ENCODE results near the gene ZFYVE19.

The ZFYVE19 gene

DNA sequence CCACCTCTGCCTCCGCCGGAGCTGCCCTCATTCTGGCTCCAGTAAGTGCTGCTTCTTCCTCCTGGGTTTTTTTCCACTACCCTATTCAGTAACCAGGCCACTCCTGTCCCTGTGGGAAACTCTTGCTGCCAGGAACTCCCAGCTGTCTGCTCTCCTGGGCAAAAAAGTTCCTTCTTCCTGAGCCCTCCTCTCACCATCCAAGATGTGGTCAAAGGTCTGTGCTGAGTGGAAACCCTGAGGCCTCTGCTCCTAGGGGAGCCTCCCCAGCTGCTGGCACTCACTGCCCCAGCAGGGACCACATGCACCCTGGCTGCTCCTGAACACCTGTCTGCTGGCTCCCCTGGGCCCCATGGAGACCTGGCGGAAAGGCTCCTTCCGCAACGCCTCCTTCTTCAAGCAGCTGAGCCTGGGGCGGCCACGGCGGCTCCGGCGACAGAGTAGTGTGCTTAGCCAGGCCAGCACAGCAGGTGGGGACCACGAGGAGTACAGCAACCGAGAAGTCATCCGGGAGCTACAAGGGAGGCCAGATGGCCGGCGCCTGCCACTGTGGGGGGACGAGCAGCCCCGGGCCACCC, 36.7 kb upstream of the ZFYVE19 start:
- H3K9me3 ChIP-seq (ENCODE audit: low read length): no peaks in the 10 kb centered on the region
- H3K27me3 ChIP-seq (ENCODE audit: insufficient read depth, low read length): no peaks in the 10 kb centered on the region
- peaks cover 8% of the 10 kb centered on the region for H3K36me3 ChIP-seq (ENCODE audit: insufficient read depth, low read length)
- no peak overlapping the region for H3K4me3 ChIP-seq (ENCODE audit: low read length)
- no peak overlapping the region for H2AFZ ChIP-seq (ENCODE audit: low read depth, low read length)
- H3K4me1 ChIP-seq (ENCODE audit: insufficient read depth, low read length): no peaks in the 10 kb centered on the region

DNA sequence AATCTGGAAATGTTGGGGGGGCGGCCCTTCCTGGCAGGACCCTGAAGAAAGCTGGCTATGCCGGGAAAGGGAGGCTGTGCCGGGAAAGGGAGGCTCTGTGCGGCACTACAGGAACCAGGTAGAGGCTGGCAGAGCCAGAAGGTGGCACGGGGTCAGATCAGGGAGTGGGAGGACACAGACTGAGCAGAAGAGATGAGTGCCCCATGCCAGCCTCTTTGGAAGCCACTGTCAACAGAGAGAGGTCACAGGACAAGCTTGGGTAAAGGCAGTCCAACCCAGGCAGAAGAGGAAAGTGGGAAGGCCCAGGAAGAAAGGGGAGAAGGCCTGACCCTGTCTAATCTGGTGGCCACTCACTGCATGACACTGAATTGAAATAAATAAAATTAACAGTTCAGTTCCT, 35.6 kb upstream of the ZFYVE19 start:
- Histone ChIP-seq H3K27me3 (ENCODE audit: insufficient read depth, low read length) (no peaks in the 10 kb centered on the region), H3K9me3 (ENCODE audit: low read length) (no peaks in the 10 kb centered on the region), H3K4me1 (ENCODE audit: insufficient read depth, low read length) (no peaks in the 10 kb centered on the region), H2AFZ (ENCODE audit: low read depth, low read length) (no peak overlapping the region), H3K4me3 (ENCODE audit: low read length) (no peak overlapping the region), H3K36me3 (ENCODE audit: insufficient read depth, low read length) (peaks cover 19% of the 10 kb centered on the region)

DNA sequence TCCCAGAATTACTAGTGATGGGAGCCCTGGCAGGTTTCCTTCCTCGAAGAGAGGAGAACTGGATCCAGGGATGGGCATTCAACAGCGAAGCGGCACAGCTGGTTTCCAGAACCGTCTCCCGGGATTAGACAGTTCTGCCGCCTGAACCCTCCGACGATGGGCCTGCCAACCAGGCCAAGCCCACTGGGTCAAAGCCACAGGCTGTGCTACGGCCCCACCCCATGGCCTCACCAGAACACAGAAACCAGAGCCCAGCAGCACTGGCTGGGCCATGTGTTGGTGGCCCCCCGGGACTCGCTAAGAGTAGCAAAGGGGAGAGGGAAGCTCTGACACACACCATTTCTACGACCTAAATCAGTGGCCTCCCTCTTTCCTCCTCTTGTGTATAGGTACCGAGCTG, 34.9 kb upstream of the ZFYVE19 start:
- Histone ChIP-seq H3K27me3 (ENCODE audit: insufficient read depth, low read length) (no peaks in the 10 kb centered on the region), H3K4me3 (ENCODE audit: low read length) (no peak overlapping the region), H3K9me3 (ENCODE audit: low read length) (no peaks in the 10 kb centered on the region), H3K36me3 (ENCODE audit: insufficient read depth, low read length) (peaks cover 26% of the 10 kb centered on the region), H3K4me1 (ENCODE audit: insufficient read depth, low read length) (no peaks in the 10 kb centered on the region), H2AFZ (ENCODE audit: low read depth, low read length) (no peak overlapping the region)

DNA sequence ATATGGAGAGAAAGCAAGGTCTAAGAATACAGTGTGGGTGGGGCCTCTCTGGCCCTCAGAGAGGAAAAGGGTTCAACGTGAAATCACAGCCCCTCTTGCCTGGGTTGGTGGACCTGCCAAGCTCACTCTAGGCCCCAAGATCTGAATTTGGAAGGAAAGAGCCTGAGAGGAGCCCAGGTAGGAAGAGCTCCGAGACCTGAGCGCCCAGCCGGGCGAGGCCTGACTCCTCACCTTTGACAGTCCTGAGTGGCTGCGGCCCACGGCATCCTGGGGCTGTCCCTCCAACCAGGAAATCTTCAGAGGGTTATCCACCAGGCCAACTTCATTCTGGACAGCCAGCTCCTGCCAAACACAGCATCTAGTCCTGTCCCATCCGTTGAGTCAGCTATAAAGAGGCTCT, 33.4 kb upstream of the ZFYVE19 start:
- H3K36me3 ChIP-seq (ENCODE audit: insufficient read depth, low read length): peaks cover 30% of the 10 kb centered on the region
- H3K9me3 ChIP-seq (ENCODE audit: low read length): no peaks in the 10 kb centered on the region
- no peaks in the 10 kb centered on the region for H3K4me1 ChIP-seq (ENCODE audit: insufficient read depth, low read length)

DNA sequence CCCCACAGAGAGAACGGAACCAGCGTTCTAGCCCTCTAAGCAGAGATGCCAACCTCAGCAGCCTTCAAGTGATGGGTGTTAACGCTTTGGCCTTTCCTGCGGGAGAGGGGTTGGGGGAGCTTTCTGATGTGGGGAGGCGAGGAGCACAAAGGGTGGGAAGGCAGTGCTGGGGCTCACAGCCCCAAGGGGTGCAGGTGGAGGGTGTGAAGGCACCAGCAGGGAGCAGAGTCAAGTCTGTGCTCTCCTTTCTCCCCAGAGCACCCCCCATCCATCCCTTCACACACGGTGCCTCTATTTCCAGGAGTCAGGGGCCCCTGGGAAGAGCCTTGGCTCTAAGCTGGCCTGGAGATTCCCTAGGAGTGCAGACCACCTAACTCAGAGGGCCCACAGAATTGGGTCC, 33.0 kb upstream of the ZFYVE19 start:
- Histone ChIP-seq H3K27me3 (ENCODE audit: insufficient read depth, low read length) (no peaks in the 10 kb centered on the region), H3K4me3 (ENCODE audit: low read length) (no peak overlapping the region), H3K36me3 (ENCODE audit: insufficient read depth, low read length) (peaks cover 31% of the 10 kb centered on the region), H3K9me3 (ENCODE audit: low read length) (no peaks in the 10 kb centered on the region), H3K4me1 (ENCODE audit: insufficient read depth, low read length) (no peaks in the 10 kb centered on the region), H2AFZ (ENCODE audit: low read depth, low read length) (no peak overlapping the region)

More for the DNA sequence above, 33.4 kb upstream of the ZFYVE19 start:
- Histone ChIP-seq H2AFZ (ENCODE audit: low read depth, low read length) (no peak overlapping the region), H3K4me3 (ENCODE audit: low read length) (no peak overlapping the region), H3K27me3 (ENCODE audit: insufficient read depth, low read length) (no peaks in the 10 kb centered on the region)

DNA sequence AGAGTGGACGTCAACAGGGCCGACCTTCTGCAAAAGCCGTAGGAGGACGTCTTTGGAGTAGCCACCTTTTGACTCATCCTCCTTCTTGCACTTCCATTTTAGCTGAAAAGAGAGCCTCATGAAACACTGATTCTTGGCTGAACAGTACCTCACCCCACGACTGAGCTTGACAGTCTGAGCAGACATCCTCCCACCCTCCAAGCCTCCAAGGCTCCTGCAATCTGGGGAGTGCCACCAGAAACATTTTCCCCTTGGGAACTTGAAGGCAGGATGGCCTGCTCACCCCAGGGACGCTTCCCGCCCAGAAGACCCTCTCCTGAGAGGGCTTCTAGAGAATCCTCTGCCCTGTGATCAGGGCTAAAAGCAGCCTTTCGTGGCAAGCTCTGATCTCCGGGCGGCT, 31.9 kb upstream of the ZFYVE19 start:
- Histone ChIP-seq H3K36me3 (ENCODE audit: insufficient read depth, low read length) (peaks cover 39% of the 10 kb centered on the region), H3K9me3 (ENCODE audit: low read length) (no peaks in the 10 kb centered on the region), H3K27me3 (ENCODE audit: insufficient read depth, low read length) (no peaks in the 10 kb centered on the region), H2AFZ (ENCODE audit: low read depth, low read length) (no peak overlapping the region), H3K4me3 (ENCODE audit: low read length) (no peak overlapping the region), H3K4me1 (ENCODE audit: insufficient read depth, low read length) (no peaks in the 10 kb centered on the region)

DNA sequence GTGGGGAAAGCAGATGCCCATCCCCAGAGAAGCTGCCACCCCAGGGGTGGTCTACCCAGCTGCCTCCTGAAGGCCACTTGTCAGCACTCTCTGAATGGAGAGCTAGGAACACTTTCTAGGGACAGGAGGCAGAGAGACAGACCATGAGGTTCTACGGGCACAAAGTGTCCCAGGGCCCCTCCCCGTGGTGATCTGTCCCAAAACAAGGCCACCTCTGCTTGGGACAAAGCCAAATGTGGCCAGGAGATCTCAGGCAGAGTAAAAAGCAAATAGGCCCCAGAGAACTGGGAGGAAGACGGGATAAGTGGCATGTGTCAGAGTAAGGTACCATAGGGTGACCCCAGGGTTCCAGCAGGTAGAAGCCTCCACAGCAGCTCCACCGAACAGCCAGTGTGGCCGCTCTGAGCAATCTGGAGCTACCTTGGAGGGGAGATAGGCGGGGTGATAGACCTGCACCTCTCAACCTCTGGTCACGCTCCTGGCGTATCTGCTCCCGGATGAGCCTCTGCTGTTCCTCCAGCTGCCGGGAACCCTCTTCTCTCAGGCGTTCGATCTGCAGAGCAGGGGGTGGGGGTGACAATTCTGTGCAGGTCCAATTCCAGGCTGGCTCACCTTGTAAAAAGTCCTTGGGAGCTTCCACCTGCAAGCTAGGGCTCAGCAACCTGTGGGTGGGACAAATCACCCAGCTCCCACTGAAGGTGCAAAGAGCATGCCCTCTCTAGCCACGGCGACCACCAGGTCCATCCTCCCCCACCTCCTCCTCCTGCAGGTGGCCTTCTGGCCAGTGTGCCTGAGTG, 31.0 kb upstream of the ZFYVE19 start:
- H3K4me3 ChIP-seq (ENCODE audit: low read length): no peak overlapping the region
- no peak overlapping the region for H2AFZ ChIP-seq (ENCODE audit: low read depth, low read length)
- H3K4me1 ChIP-seq (ENCODE audit: insufficient read depth, low read length): no peaks in the 10 kb centered on the region
- H3K27me3 ChIP-seq (ENCODE audit: insufficient read depth, low read length): no peaks in the 10 kb centered on the region
- peaks cover 40% of the 10 kb centered on the region for H3K36me3 ChIP-seq (ENCODE audit: insufficient read depth, low read length)
- no peaks in the 10 kb centered on the region for H3K9me3 ChIP-seq (ENCODE audit: low read length)

DNA sequence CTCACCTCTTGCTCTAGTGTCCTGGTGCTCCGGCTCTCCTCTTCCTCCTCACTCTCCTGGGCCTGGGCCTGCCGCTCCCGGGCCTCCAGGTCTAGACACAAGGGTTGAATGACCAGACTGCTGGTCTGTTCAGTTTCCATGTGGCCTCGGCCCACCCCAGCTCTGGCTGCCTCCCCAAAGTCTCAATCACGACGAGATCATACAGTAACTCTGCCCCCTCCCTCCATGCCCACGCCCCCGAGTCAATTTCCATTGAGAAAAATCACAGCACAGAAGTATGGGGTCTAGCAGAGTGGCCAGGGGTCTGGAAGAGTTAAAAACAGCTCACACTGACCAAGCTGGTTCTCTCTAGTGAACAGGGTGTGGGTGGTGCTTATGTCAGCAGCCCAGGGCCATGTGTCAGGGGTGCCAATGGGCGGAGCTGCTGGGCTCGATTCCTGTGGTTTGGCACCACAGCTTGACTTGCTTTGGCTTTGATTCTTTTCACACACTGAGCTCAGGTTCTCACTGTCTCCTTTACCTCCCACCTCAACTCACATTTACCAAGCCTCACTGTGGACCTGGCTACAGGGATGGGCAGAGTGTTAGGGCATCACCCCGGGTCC, 30.2 kb upstream of the ZFYVE19 start:
- Histone ChIP-seq H3K36me3 (ENCODE audit: insufficient read depth, low read length) (peaks cover 40% of the 10 kb centered on the region), H3K27me3 (ENCODE audit: insufficient read depth, low read length) (no peaks in the 10 kb centered on the region), H3K4me1 (ENCODE audit: insufficient read depth, low read length) (no peaks in the 10 kb centered on the region), H3K4me3 (ENCODE audit: low read length) (no peak overlapping the region), H3K9me3 (ENCODE audit: low read length) (no peaks in the 10 kb centered on the region), H2AFZ (ENCODE audit: low read depth, low read length) (no peak overlapping the region)

DNA sequence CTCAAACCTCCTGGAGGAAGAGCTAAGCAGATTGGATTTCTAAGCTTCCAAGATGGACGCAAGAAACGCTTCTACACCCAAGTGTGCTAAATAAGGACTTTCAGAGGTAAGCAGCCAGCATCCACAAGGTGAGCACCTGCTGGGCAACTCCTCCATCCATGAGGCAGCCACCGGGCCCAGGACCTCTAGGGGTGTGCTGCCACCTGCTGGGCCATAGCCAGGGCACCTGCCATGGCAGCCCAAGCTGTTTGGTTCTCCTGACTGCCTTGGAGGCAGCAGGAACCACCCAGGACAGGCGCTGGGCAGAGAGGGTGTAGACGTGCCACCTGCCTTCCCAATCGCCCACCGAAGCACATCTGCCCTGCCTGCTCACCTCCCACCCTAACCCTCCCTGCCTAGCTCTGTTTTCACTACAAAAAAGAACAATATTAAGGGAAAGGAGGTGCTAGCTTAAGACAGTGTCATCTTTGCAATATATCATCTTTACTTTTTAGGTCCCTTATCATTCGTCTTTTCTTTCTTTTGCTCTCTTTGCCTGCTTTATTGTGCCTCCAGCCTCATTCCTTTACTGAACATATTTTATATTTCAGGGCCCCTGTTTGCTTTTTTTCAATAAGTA, 24.2 kb upstream of the ZFYVE19 start:
- Histone ChIP-seq H3K27me3 (ENCODE audit: insufficient read depth, low read length) (no peaks in the 10 kb centered on the region), H2AFZ (ENCODE audit: low read depth, low read length) (no peak overlapping the region), H3K4me3 (ENCODE audit: low read length) (no peak overlapping the region), H3K9me3 (ENCODE audit: low read length) (no peaks in the 10 kb centered on the region), H3K36me3 (ENCODE audit: insufficient read depth, low read length) (peaks cover 11% of the 10 kb centered on the region), H3K4me1 (ENCODE audit: insufficient read depth, low read length) (no peaks in the 10 kb centered on the region)

DNA sequence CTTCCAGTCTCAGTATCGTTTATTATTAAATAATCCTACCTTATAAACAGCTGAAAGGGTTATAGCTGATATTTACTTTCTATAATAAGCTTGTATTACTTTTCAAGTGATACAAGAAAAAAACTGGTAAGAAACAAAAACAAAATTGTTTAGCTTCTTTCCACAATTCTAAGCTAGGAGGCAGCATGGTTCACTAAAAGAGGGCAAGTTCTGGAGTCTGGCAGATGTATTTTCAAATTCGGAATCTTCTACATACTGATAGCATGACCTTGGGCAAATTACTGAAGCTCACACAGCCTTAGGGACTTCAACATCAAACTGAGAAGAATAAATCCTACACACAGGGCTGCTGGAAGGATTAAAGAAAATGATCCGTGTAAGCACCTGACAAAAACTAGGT, 21.7 kb upstream of the ZFYVE19 start:
- H2AFZ ChIP-seq (ENCODE audit: low read depth, low read length): no peak overlapping the region
- H3K27me3 ChIP-seq (ENCODE audit: insufficient read depth, low read length): no peaks in the 10 kb centered on the region
- H3K36me3 ChIP-seq (ENCODE audit: insufficient read depth, low read length): no peaks in the 10 kb centered on the region
- no peaks in the 10 kb centered on the region for H3K4me1 ChIP-seq (ENCODE audit: insufficient read depth, low read length)
- no peak overlapping the region for H3K4me3 ChIP-seq (ENCODE audit: low read length)
- no peaks in the 10 kb centered on the region for H3K9me3 ChIP-seq (ENCODE audit: low read length)

DNA sequence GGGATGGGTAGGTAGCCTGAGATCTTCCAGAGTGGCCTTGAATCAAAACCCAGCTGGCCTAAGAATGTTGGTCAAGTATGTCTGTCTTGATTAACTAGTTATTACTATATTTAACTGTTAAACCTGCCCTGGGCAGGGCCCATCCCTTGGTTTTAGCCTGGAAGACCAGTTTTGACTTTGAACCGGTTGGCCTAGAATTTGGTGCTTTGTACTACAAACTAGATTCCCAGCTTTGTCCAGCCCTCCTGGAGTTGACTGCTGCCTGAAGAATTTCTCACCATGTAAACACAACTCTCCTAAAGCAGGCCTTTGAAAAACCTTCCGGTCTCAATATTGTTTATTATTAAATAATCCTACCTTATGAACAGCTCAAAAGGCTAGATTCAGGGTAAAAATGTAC, 21.1 kb upstream of the ZFYVE19 start:
- H3K4me1 ChIP-seq (ENCODE audit: insufficient read depth, low read length): no peaks in the 10 kb centered on the region
- no peak overlapping the region for H2AFZ ChIP-seq (ENCODE audit: low read depth, low read length)
- no peaks in the 10 kb centered on the region for H3K27me3 ChIP-seq (ENCODE audit: insufficient read depth, low read length)
- no peaks in the 10 kb centered on the region for H3K9me3 ChIP-seq (ENCODE audit: low read length)
- no peak overlapping the region for H3K4me3 ChIP-seq (ENCODE audit: low read length)
- peaks cover 3% of the 10 kb centered on the region for H3K36me3 ChIP-seq (ENCODE audit: insufficient read depth, low read length)

DNA sequence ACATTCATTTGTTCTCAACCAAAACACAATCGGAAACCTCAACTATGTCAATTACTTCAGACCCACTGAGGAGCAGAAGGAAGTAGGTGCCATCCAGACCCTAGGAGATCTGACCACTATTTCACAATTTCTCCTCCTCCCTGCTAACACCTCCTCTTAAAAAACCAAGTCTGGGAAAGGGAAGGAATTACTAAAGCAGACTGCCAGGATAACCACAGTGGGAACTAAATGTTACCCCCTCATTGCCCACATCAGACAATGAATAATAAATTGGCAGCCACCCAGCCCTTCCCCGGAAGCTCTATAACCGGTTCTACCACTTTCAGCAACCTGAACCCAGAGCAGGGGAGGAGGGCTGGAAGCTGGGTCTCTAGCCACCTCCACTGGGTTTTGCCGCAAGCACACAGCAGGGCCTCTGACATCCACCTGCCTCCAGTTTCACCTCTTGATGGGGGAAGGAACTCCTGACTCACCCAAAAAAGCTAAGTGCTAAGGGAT, 19.5 kb upstream of the ZFYVE19 start:
- Histone ChIP-seq H3K27me3 (ENCODE audit: insufficient read depth, low read length) (no peaks in the 10 kb centered on the region), H3K4me1 (ENCODE audit: insufficient read depth, low read length) (no peaks in the 10 kb centered on the region), H2AFZ (ENCODE audit: low read depth, low read length) (no peak overlapping the region), H3K36me3 (ENCODE audit: insufficient read depth, low read length) (peaks cover 3% of the 10 kb centered on the region), H3K9me3 (ENCODE audit: low read length) (no peaks in the 10 kb centered on the region), H3K4me3 (ENCODE audit: low read length) (no peak overlapping the region)

DNA sequence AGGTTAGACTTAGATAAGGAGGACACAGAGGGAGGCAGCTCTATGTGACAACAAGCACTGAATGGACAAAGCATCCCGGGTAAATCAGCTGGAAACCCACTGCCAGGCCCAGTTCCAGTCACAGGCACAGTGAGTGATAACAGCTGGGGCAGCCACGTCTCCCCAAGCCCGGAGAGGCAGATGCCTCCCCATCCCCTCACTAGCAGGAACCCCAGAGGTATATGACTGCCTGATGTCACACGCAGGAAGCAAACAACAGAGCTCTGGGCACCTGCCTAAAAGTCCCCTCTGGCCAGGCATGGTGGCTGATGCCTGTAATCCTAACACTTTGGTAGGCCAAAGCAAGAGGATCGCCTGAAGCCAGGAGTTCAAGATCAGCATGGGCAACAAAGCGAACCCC, 18.9 kb upstream of the ZFYVE19 start:
- Histone ChIP-seq H2AFZ (ENCODE audit: low read depth, low read length) (no peak overlapping the region), H3K9me3 (ENCODE audit: low read length) (no peaks in the 10 kb centered on the region), H3K4me1 (ENCODE audit: insufficient read depth, low read length) (no peaks in the 10 kb centered on the region), H3K27me3 (ENCODE audit: insufficient read depth, low read length) (no peaks in the 10 kb centered on the region), H3K4me3 (ENCODE audit: low read length) (no peak overlapping the region), H3K36me3 (ENCODE audit: insufficient read depth, low read length) (peaks cover 3% of the 10 kb centered on the region)

Measured in neuron (in vitro differentiated cells).